Stimulated activated CD8-positive, alpha-beta memory T cell treated with anti-CD3 and anti-CD28 coated beads, Interleukin-12 subunit alpha, Interleukin-12 subunit beta, amount 100 ng/mL, for 24 hours (primary cell): ENCODE measurements around the gene PTPN3.
"Not testable (repeated sequence)": the region's sequence is repeated elsewhere in the genome, so short reads cannot be mapped to it uniquely, and the experiment has no call there.

Experiments
- DNase-seq: peaks from one replicate; pipeline ENCODE4 v3.0.0-alpha.2; 2020; ENCODE audit errors: extremely low read depth

The PTPN3 gene

GRCh38 chr9:109401169-109401989 is 96.7 kb downstream of the PTPN3 start:
- DNase-seq = no peak

GRCh38 chr9:109399258-109399767 is 98.8 kb downstream of the PTPN3 start:
- DNase-seq = no peak

- DNase-seq = no peak
These were observed 106.9 kb downstream of the PTPN3 start for GRCh38 chr9:109391176-109391575.

GRCh38 chr9:109387856-109388255 is 110.3 kb downstream of the PTPN3 start:
- no peak for DNase-seq

GRCh38 chr9:109387206-109387605 is 110.9 kb downstream of the PTPN3 start:
- no peak for DNase-seq

GRCh38 chr9:109385499-109385898 is 112.6 kb downstream of the PTPN3 start:
- DNase-seq = no peak

GRCh38 chr9:109383947-109384346 is 114.2 kb downstream of the PTPN3 start:
- DNase-seq = no peak

GRCh38 chr9:109383356-109383755 is 114.8 kb downstream of the PTPN3 start:
- no peak for DNase-seq

- no peak for DNase-seq
These were observed 115.5 kb downstream of the PTPN3 start for GRCh38 chr9:109382585-109382984.

GRCh38 chr9:109382182-109382581 is 115.9 kb downstream of the PTPN3 start:
- DNase-seq = no peak

GRCh38 chr9:109381011-109381729 is 116.9 kb downstream of the PTPN3 start:
- DNase-seq = no peak

- no peak for DNase-seq
These were observed 118.6 kb downstream of the PTPN3 start for GRCh38 chr9:109379513-109379912.

GRCh38 chr9:109378316-109378715 is 119.8 kb downstream of the PTPN3 start:
- no peak for DNase-seq

GRCh38 chr9:109372246-109372645 is 125.9 kb downstream of the PTPN3 start:
- DNase-seq = no peak

- DNase-seq = no peak
These were observed 126.7 kb downstream of the PTPN3 start for GRCh38 chr9:109371374-109371773.

GRCh38 chr9:109369285-109369684 is 128.8 kb downstream of the PTPN3 start:
- DNase-seq = no peak

GRCh38 chr9:109360771-109361170 is 137.3 kb downstream of the PTPN3 start:
- no peak for DNase-seq

GRCh38 chr9:109358968-109359603 is 139.0 kb downstream of the PTPN3 start:
- not testable (repeated sequence) for DNase-seq

- no peak for DNase-seq
These were observed 142.4 kb downstream of the PTPN3 start for GRCh38 chr9:109355564-109356297.

- no peak for DNase-seq
These were observed 143.9 kb downstream of the PTPN3 start for GRCh38 chr9:109354190-109354589.

GRCh38 chr9:109351032-109351431 is 147.1 kb downstream of the PTPN3 start:
- DNase-seq = no peak

GRCh38 chr9:109349421-109349846 is 148.7 kb downstream of the PTPN3 start:
- DNase-seq = no peak
